Hematopoietic multipotent progenitor cell treated with erythropoietin and hydrocortisone succinate and interleukin-3 and kit ligand, for 4 days (in vitro differentiated cells): ENCODE measurements around the gene DMTF1.

Source experiments
- DNase-seq: peaks from one replicate; pipeline ENCODE4 v3.0.0-alpha.2; 2015

Gene DMTF1

DNA sequence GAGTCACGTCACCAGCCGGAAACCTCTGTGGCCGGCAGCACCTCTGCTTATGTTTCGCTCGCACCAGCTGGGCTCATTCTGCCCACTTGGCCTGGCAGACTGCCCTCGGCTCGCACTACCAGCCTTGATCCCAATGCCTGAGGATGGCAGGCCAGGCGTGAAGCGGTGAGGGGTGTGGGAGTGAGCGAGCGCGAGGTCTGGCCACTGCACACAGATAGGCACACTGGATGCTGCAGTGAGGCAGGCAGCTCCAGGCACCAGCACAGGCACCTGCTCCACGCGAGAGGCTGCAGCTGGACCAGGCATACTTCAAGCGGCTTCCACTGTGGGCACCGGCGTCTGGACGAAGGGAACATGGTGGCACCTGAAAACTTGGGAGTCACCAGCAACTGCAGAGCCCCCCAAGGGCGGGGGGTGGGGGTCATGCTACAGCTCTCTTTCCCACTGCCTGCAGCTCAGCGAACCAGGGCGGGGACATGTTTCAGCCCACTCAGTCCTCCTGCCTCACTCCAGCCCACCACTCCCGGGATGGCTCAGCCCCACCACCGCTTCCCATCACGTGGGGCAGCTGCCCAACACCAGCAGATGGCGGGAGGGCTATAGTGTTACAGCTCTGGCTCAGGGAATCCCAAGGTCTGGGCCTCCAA lies 5.4 kb upstream of the DMTF1 start:
- DNase-seq: no peak

- DNase-seq: no peak
Observed at GRCh38 chr7:87147500-87147899, 4.8 kb upstream of the DMTF1 start.

- DNase-seq: peak; percentile 72
Observed at GRCh38 chr7:87148332-87148955, 3.8 kb upstream of the DMTF1 start.

- DNase-seq: no peak
Observed at GRCh38 chr7:87151002-87151728, 1.1 kb upstream of the DMTF1 start.

GRCh38 chr7:87151729-87152111 lies 533 bp upstream of the DMTF1 start:
- no peak for DNase-seq

DNA sequence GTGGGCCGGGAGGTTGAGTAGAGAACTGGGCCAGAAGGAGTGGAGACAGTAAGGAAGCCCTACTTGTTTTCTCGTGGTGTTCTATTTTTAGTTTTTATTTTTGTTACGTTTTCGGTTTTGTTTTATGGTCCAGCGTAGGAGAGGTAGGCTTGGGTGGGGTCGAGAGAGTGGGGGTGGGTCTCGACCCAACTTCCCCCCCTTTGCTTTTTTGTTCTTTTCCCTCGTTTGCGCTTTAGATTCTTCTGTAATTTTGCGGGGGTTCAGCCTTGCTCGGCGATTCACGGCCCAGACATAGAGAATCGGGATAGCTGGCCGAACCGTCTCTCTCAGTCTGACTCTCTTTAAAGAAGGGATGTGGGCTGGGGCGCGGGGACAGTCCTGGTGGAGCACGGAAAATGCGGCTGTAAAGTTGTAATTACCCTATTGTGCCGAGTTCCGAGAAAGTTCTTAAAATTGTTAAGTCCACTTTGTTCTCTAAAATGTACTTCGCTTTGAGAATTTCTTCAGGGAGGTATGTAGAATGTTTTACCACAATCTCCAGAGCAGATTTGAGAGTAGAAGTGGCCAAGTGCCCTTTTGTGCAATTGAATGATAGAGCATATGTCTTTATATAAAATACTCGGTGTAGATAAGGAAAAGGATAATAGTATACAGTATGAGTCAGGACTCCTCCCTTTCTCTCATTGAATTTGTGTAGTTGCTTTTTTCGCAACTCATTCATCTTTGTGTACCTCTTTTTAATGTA lies 816 bp downstream of the DMTF1 start:
- DNase-seq: peak; percentile 73

DNA sequence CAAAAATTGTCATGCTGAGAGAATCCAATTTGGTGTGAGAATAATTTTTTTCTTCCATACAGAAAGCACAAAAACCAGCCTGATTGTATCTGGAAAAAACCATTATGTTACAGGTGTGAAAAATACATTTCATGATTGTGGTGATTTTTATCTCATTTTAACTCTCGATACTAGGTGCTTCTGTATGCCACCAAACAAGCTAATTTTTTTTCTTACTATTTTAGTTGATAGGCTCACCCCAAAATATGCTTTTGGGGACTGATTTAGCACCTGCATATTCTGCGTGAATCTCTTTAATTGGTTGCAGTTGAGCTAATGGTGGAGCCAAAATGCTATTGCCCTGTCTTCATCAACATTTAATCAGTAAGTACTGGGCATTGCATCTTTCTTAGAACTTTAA lies 1.9 kb downstream of the DMTF1 start:
- no peak for DNase-seq

- DNase-seq: no peak
Observed at GRCh38 chr7:87154569-87154968, 2.3 kb downstream of the DMTF1 start.

- DNase-seq: no peak
Observed at GRCh38 chr7:87155788-87156187, 3.5 kb downstream of the DMTF1 start.

DNA sequence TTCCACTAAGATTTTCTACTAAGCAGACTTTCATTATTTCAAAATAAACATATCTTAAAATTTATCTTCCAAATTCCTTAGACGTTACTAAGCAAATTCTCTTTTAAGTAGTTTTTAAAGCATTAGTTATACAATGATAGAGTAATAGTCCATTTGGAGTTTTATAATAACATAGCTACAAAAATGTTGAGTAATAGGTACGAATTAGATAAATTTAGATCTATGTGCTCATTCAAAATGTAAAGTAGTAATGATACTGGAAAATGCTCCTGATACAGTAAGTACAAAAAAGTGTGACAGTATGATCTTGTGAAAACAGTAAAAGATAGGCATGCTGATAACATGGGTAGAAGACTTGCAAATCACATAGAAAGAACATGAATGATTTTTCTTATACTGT lies 4.5 kb downstream of the DMTF1 start:
- no peak for DNase-seq

- no peak for DNase-seq
Observed at GRCh38 chr7:87159538-87159937, 7.3 kb downstream of the DMTF1 start.

- no peak for DNase-seq
Observed at GRCh38 chr7:87164433-87164832, 12.2 kb downstream of the DMTF1 start.

DNA sequence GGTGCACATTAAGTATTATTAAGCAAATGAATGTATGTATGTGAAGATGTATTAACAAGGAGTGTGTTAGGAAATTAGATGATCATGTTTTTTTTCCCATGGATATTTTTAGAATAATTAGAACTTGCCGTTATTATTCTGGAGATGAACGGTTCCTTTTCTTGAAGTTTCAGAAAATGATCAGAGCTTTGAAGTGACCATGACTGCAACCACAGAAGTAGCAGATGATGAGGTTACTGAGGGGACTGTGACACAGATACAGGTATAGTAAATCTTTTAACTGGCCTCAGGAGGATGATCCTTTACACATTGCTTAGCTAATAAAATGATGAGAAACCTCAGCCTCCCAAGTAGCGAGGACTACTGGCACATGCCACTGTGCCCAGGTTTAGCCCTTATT lies 18.6 kb downstream of the DMTF1 start:
- DNase-seq: no peak

GRCh38 chr7:87171282-87171934 lies 19.2 kb downstream of the DMTF1 start:
- no peak for DNase-seq

GRCh38 chr7:87173471-87173870 lies 21.2 kb downstream of the DMTF1 start:
- no peak for DNase-seq

DNA sequence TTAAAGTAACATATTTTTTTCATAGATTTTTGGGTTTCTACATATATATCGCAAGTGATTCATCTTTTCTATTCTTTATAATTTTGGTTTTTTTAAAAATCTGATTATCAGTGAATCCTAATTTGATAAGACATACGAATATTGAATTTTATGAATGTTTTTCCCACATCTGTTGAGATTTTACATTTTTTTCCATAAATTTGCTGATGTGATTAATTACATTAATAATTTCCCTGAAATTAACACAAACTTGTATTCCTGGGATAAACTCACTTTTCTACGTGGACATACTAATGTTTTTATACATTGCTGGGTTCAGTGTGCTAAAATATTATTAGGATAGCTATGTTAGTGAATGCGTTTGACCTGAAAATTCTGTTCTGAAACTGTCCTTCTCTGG lies 26.1 kb downstream of the DMTF1 start:
- DNase-seq: no peak

GRCh38 chr7:87179180-87179579 lies 26.9 kb downstream of the DMTF1 start:
- no peak for DNase-seq

- DNase-seq: no peak
Observed at GRCh38 chr7:87187120-87187519, 34.9 kb downstream of the DMTF1 start.

- DNase-seq: no peak
Observed at GRCh38 chr7:87188930-87189329, 36.7 kb downstream of the DMTF1 start.

GRCh38 chr7:87190783-87191182 lies 38.5 kb downstream of the DMTF1 start:
- no peak for DNase-seq

DNA sequence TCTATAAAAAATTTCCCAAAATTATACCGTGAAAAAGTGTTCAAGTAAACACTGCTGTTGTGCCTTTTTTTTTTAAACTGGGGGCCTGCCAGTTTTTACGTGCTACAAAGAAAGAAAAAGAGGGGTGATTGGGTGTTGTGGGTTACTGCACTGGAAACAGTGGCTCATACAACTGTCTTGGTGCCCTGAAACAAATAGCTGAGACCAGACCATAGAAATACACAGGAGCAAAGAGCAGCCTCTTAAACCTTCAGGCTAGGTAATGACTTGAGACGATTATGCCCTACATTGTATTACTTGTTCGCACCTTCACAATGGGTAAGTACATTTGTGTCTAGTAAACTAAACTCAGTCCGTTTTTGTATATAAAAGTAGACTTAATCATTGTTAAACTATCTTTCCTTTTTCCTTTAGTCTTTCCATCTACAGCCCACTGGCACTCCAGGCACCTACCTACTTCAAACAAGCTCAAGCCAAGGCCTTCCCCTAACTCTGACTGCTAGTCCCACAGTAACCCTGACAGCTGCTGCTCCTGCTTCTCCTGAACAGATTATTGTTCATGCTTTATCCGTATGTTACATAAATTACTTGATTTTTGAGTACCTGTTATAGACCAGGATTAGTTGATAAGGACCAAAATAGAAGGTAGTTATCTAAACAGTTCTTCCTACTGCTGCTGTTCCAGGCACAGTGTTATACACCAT lies 40.7 kb downstream of the DMTF1 start:
- DNase-seq: no peak

GRCh38 chr7:87193912-87194311 lies 41.7 kb downstream of the DMTF1 start:
- DNase-seq: no peak

DNA sequence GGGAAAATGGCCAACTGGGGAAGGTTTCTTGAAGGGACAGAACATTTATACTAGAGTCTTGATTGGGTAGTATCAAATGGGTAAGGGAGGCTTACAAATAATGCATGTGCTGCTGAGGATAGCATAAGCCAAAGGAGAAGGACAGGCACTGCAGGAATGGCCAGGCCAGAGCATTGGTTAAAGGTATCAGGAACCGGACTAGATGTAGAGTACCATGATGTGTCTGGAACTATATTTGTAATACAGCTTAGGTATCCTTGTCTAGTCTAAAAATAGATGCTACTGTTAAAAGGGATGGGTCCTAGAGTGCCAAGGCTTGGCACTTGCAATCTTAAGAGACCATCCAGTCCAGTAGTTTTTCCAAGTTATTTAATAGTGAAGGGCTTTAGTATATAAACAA lies 47.0 kb downstream of the DMTF1 start:
- no peak for DNase-seq
